Left hindlimb (tissue), 1 donor: ENCODE results near the gene CLEC2A.
"Not testable (repeated sequence)": the region's sequence is repeated elsewhere in the genome, so short reads cannot be mapped to it uniquely, and the experiment has no call there.

Experiments
- DNase-seq: peaks from one replicate; pipeline ENCODE4 v3.0.0-alpha.2; 2018

Gene CLEC2A

DNA sequence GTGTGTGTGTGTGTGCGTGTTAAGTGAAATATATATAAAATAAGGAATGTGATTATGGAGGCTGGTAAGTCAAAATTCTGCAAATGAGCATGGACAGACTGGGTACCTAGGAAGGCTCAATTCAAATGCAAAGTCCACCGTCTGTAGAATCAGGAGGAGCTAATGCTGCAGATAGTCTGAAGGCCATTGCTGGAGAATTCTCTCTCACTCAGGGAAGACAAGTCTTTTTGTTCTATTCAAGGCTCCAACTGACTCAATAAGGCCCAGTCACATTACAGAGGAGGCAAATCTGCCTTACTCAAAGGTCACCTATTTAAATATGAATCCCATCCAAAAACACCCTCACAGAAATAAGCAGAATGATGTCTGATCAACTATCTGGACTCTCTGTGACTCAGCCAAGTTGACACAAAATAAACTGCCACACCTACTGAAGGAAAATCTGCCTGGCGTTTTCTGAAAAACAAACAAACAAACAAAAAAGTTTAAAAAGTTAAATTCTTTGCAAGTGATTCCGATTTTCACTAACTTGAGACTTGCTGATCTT is 51.6 kb downstream of the CLEC2A start:
- no peak for DNase-seq

DNA sequence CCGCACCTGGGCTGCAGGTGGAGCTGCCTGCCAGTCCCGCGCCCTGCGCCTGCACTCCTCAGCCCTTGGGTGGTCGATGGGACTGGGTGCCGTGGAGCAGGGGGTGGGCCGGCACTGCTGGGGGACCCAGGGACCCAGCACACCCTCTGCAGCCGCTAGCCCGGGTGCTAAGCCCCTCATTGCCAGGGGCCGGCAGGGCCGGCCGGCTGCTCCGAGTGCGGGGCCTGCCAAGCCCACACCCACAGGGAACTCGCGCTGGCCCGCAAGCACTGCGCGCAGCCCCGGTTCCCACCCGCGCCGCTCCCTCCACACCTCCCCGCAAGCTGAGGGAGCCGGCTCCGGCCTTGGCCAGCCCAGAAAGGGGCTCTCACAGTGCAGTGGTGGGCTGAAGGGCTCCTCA is 56.0 kb downstream of the CLEC2A start:
- DNase-seq = not testable (repeated sequence)

GRCh38 chr12:9872742-9873141 is 59.4 kb downstream of the CLEC2A start:
- DNase-seq = peak; percentile 31

- DNase-seq = no peak
Observed at GRCh38 chr12:9872162-9872561, 60.0 kb downstream of the CLEC2A start.

- no peak for DNase-seq
Observed at GRCh38 chr12:9870286-9870866, 61.8 kb downstream of the CLEC2A start.

- DNase-seq = no peak
Observed at GRCh38 chr12:9869307-9870161, 62.6 kb downstream of the CLEC2A start, which contains the start of gene CLEC2B. Gene CLEC2B, minus strand, starts transcription at chr12:9869354.

- DNase-seq = no peak
Observed at GRCh38 chr12:9868951-9869306, 63.2 kb downstream of the CLEC2A start.

- DNase-seq = no peak
Observed at GRCh38 chr12:9868311-9868801, 63.8 kb downstream of the CLEC2A start.

DNA sequence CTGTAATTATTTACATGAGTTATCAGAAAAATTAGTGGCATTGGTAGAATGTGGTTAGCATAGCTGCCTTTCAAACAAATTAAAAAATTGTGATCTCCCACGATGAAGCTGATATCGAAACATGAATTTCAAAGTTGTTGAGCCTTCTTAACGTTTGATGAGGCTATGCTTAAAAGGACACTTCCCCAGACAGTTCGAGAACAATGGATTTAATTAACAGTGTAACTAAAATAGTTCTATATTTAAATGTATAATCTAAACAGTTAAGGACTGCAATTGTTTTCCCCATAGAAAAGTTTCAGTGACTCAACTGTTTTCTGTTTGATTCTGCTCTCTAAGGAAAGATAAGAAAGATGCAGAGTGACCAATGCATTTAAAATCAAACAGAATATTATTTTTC is 64.6 kb downstream of the CLEC2A start:
- no peak for DNase-seq

DNA sequence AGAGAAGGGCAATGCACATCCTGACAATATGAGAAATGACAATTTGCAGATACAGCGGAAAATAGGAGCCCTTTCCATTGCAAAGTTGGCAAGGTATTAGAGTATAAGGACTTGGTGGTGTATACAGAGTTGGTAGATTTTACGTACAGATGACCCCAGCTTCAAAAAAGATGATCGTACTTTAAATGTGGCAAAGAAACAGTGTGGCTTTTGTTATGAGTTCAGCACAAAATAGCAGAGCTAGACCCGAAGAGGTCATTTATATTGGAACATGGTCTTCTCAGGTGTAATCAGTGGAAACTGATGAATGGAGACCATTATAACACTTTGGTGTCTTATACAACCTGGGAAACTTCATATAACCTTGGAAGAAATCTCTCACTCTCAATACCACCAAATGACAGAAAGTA is 65.3 kb downstream of the CLEC2A start:
- no peak for DNase-seq

DNA sequence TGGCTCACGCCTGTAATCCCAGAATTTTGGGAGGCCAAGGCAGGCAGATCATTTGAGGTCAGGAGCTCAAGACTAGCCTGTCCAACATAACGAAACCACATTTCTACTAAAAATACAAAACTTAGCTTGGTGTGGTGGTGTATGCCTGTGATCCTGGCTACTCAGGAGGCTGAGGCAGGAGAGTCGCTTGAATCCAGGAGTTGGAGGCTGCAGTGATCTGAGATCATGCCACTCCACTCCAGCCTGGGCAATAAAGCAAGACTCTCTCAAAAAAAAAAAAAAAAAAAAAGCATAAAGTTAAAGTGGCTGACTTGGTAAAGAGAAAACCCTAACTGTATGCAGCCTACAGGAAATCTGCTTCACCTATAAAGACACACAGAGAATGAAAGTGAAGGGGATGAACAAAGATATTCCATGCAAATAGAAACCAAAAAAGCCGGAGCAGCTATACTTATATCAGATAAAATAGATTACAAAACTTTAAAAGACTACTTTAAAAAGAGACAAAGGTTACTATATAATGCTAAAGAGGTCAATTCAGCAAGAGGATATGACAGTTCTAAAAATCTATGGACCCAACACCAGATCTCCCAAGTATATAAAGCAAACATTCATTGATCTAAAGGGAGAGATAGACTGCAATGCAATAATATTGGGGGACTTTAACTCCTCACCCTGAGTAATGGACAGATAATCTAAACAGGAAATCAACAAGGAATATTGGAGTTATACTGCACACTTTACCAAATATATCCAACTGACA is 67.1 kb downstream of the CLEC2A start:
- no peak for DNase-seq
